HG02973 (cell line): Measurements from ENCODE around the gene LAMC3.
"Not testable (repeated sequence)": the region's sequence is repeated elsewhere in the genome, so short reads cannot be mapped to it uniquely, and the experiment has no call there.

Experiments
- ATAC-seq: cut with Tn5 transposase; IDR thresholded peaks from one replicate; pipeline ENCODE4 v1.9.1; 2021; ENCODE audit warnings: moderate library complexity; ENCODE audit not compliant: unreplicated experiment

Gene LAMC3

GRCh38 chr9:131094015-131094414 is 85.0 kb downstream of the LAMC3 start:
- ATAC-seq, result no peak

DNA sequence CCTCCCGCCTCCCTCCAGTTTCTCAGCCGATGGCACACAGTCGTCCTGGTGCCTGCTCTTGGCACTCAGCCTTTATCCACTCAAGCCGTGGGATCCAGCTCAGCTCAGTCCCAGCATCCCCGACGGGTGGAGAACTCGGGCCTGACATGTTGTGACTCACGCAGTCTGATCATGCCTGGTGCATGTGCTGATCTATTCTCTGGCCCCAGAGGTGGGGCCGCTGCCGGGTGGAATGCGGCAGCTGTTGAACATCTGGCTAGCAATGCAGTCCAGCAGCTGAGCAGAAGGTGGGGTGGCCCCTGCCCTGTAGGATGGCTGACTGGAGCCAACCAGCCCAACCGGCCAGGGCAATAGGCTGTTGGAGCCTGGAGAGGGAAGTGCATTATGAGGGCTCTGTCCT is 85.6 kb downstream of the LAMC3 start:
- ATAC-seq, result no peak

- no peak for ATAC-seq
Observed at GRCh38 chr9:131095666-131096268, 86.8 kb downstream of the LAMC3 start.

- no peak for ATAC-seq
Observed at GRCh38 chr9:131096269-131097125, 87.5 kb downstream of the LAMC3 start, which contains the start of gene AIF1L. TSS of gene AIF1L (plus strand) at chr9:131096531. CDS start at chr9:131096630, 99 bp downstream.

- no peak for ATAC-seq
Observed at GRCh38 chr9:131097126-131097947, 88.4 kb downstream of the LAMC3 start.

DNA sequence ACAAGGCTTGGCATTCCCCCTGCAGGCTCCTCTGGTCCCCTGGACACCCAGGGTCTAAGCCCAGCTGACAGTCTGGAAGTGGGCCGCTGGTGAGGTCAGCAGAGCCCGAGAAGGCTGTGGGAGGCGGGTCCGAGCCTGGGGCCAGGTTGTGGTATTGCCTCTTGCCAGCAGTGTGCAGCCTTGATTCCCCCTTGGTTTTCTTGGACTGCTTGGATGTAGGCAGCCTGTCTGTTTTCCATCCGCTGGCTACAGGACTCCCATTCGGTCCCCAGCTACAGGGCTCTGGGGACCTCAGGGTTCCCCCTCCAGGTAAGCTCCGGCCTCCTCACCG is 88.9 kb downstream of the LAMC3 start:
- ATAC-seq, result no peak

GRCh38 chr9:131098391-131099101 is 89.6 kb downstream of the LAMC3 start:
- no peak for ATAC-seq

GRCh38 chr9:131099102-131099606 is 90.2 kb downstream of the LAMC3 start:
- no peak for ATAC-seq

DNA sequence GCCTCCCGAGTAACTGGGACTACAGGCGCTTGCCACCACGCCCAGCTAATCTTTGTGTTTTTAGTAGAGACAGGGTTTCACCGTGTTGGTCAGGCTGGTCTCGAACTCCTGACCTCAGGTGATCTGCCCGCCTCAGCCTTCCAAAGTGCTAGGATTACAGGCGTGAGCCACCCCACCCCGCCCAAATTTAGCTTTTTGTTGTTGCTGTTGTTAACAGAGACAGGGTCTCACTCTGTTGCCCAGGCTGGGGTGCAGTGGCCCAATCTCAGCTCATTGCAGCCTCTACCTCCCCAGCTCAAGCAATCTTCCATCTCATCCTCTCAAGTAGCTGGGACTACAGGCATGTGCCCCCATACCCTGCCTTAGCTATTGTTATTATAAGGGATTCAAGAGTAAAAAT is 90.9 kb downstream of the LAMC3 start:
- not testable (repeated sequence) for ATAC-seq

GRCh38 chr9:131100445-131100844 is 91.5 kb downstream of the LAMC3 start:
- ATAC-seq, result no peak

DNA sequence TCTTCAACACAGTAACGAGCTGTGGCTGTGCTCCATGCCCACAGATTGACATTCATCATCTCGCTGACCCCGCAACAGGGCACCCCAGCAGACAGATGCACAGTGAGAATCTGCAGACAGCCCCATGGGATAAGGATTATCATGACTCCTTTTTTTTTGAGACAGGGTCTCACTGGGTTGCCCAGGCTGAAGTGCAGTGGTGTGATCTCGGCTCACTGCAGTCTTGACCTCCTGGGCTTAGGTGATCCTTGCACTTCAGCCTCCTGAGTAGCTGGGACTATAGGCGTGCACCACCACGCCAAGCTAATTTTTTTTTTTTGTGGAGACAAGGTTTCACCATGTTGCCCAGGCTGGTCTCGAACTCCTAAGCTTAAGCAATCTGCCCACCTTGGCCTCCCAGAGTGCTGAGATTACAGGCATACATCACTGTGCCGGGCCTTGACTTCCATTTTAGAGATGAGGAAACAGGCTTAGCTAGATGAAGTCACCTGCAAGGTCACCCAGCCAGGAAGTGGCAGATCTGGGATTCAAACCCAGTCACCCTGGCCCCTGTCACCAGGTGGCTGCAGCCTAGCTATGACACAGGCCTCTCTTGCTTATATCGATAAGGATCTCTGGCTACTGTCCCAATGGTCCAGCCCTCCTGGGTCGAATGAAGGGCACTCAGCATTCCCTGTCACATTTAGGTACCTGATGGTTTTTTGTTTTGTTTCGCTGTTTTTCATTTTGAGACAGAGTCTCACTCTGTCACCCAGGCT is 92.4 kb downstream of the LAMC3 start:
- no peak for ATAC-seq

- no peak for ATAC-seq
Observed at GRCh38 chr9:131103024-131103423, 94.0 kb downstream of the LAMC3 start.

GRCh38 chr9:131103535-131103934 is 94.6 kb downstream of the LAMC3 start:
- ATAC-seq, result no peak

DNA sequence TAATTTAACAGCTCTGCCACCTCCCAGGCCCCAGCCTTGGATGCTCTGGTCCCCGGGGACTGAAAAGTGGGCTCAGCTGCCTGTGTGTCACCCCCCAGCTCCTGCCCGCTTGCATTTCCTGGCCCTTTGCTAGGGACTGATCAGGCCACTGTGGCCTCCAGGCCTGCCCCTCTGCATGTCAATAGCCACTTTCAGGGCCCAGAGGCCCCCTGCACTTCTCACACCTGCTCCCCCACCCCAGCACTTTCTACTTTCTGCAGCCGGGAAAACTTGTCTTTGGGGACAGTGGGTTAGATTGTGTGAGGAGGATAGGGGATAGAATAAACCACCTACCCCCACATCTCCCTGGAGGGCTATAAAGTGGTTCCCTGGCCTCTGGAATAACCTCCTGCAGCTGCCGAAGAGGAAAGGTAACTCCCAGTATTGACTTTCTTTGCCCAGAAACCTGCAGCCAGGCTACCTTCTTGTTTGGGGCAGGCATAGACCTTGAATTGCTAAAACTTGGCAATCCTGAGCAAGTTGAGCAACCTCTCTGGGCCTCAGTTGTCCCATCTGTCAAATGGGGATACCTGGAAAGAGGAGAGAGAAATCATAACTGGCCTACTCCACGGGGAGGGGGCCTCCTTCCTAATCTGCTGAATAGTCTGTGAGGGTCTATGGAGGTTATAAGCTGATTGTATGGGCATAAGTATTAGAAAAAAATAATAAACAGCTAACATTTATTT is 95.2 kb downstream of the LAMC3 start:
- no peak for ATAC-seq

GRCh38 chr9:131105952-131106351 is 97.0 kb downstream of the LAMC3 start:
- ATAC-seq, result no peak

DNA sequence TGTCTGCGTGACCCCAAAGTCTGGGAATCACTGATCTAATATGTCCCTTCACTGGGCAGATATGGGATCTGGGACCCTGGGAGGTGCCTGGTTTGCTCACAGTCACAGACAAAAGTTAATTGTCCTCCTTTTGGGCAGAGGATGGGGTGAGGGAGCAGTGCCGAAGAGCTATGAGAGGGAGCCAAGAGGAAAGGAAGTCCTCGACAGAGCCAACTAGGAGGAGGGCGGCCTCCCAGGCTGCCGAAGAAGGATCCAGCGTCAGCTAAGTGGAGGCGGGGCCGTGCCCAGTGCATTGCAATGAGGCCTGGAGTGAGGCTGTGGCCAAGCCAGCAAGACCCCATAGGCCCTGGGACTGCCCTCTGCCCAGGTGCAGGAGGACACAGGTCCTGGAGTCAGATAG is 98.8 kb downstream of the LAMC3 start:
- ATAC-seq, result no peak

DNA sequence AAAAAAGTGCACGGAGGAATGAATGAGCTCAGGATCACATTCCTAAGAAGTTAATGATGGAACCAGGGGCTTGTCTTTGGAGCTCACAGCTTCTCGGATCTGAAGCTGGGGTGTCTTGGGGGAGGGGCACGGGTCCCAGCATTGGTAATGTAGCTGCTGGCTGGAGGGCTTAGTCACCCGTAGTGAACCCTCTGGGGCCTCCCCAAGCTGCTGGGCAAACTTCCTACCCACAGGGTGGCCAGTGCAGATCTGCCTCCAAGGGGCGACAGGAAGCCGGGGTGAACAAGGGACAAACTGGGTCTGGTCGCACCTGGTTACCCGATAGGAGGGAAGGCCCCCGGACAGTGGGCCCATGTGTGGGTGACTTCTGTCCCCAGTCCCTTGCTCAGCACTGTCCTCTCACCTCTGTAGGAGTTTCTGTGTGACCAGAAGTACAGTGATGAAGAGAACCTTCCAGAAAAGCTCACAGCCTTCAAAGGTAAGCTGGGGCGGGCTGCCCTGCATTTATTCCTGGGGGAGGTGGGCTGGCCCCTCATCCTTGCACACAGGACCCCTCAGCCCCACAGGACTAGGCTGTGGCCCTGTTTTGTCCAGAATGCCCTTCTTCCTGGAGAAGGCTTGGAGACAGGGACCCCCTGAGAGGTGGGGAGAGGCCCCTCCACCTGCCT is 102.3 kb downstream of the LAMC3 start:
- no peak for ATAC-seq

- no peak for ATAC-seq
Observed at GRCh38 chr9:131111854-131112311, 102.9 kb downstream of the LAMC3 start.
